Measurements from ENCODE around the gene DEPP1.

DNA sequence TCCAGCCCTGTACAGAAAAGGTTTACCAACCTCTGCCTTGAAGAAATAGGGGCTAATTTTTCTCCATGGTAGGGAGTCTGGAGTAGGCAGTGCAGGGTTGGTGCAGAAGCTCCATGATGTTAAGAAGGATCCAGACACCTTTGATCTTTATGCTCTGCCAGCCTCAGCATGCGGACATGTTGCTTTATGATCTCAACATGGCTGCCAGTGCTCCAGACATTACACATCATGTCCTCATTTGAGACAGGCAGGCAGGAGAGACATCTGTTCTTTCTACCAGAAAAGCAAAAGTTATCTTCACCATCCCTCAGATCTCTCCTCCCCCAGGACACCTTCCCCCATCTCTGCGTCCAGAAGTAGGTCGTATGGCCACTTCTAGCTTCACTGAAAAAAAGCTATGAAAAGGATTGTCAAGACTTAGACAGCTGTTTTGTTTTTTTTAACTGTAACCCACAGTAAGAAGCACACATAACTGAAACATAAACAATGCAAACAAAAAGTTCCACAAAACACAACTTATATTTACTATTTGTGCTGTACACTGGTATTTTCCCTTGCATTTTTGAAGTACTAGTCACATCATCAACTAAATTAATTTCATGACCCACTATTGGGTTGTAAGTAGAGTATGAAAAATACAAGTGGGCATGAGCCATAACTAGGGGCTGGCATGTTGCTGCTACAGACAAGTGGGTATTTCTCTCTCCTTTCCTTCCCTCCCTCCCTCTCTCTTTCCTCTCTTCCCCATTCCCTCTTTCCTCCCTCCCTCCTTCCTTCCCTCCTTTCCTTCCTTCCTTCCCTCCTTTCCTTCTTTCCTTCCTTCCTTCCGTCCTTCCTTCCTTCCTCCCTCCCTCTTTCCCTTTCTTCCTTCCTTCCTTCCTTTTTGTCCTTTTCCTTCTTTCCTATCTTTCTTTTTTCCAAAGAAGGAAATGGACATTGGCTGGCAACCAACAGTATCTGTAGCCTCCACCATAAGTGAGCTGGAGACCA, 21.6 kb downstream of the DEPP1 start:
- TF ChIP-seq CTCF (IDR thresholded peaks at IDR 0.05) (no peak), ATOH8 (CRISPR knock-in tag; IDR thresholded peaks at IDR 0.05; ENCODE audit: low read depth) (no peak), CHD2 (IDR thresholded peaks at IDR 0.05; ENCODE audit: low read length, partially characterized antibody) (no peak), POLR2A (IDR thresholded peaks at IDR 0.05; ENCODE audit: low read length) (no peak), RNF2 (IDR thresholded peaks at IDR 0.05; ENCODE audit: borderline replicate concordance, low read depth) (no peak), HEYL (CRISPR knock-in tag; IDR thresholded peaks at IDR 0.05) (no peak), FOXS1 (CRISPR knock-in tag; IDR thresholded peaks at IDR 0.05) (no peak), MAX (IDR thresholded peaks at IDR 0.05) (no peak), MAFK (IDR thresholded peaks at IDR 0.05; ENCODE audit: partially characterized antibody) (no peak), HDAC2 (IDR thresholded peaks at IDR 0.05) (no peak), CEBPB (IDR thresholded peaks at IDR 0.05) (no peak), HOXA7 (CRISPR knock-in tag; IDR thresholded peaks at IDR 0.05) (no peak)
